Activated CD4-positive, alpha-beta T cell treated with anti-CD3 and anti-CD28 coated beads, Interleukin-2, amount 50 U/mL, for 16 hours (primary cell): ENCODE measurements around the gene ANKS1B.
"Not testable (repeated sequence)": the region's sequence is repeated elsewhere in the genome, so short reads cannot be mapped to it uniquely, and the experiment has no call there.

Experiments used
- DNase-seq: peaks from one replicate; pipeline ENCODE4 v3.0.0-alpha.2; 2020

Gene ANKS1B

GRCh38 chr12:98783420-98783819, 1201.3 kb downstream of the ANKS1B start:
- no peak for DNase-seq

- no peak for DNase-seq
Measured at GRCh38 chr12:98780261-98780660, 1204.5 kb downstream of the ANKS1B start.

- DNase-seq = no peak
Measured at GRCh38 chr12:98772818-98773217, 1211.9 kb downstream of the ANKS1B start.

- no peak for DNase-seq
Measured at GRCh38 chr12:98771811-98772752, 1212.7 kb downstream of the ANKS1B start.

DNA sequence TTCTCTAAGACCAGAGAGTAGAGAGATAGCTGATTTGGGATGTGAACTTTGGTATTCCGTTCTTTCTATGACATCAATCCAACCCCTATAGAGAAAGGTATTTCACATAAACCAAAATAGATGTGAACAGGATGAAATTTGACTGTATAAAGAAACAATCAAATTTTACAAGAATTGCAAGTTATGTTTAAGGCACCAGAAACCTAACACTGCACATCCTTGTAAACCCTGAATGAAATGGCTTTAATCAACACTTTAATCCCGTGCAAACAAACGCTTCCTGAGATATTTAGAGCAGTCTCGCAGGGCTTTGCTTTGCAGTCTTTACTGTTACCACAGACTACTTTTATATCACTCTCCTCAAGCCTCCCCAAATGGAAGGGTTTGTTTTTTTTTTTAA, 1214.5 kb downstream of the ANKS1B start:
- no peak for DNase-seq

GRCh38 chr12:98769068-98769467, 1215.7 kb downstream of the ANKS1B start:
- no peak for DNase-seq

DNA sequence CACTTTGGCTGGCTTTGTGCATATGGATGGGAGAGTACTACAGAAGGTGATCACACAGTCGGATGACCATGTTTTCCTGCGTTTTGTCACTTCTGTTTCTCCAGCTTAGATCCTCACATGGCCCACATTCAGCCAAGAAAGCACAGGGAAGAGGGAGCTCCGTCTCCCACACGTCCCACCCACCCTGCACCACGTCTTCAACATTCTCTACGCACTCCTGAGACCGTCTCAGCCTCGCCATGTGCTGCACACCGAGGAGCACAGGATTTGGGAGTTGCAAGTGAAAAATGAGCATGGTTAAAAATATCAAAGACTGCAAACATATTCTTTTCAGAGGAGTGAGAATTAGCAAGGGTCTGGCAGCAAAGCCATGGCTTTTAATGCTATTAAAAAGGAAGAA, 1217.5 kb downstream of the ANKS1B start:
- DNase-seq = no peak

- DNase-seq = no peak
Measured at GRCh38 chr12:98763656-98764055, 1221.1 kb downstream of the ANKS1B start.

- DNase-seq = no peak
Measured at GRCh38 chr12:98758331-98758730, 1226.4 kb downstream of the ANKS1B start.

DNA sequence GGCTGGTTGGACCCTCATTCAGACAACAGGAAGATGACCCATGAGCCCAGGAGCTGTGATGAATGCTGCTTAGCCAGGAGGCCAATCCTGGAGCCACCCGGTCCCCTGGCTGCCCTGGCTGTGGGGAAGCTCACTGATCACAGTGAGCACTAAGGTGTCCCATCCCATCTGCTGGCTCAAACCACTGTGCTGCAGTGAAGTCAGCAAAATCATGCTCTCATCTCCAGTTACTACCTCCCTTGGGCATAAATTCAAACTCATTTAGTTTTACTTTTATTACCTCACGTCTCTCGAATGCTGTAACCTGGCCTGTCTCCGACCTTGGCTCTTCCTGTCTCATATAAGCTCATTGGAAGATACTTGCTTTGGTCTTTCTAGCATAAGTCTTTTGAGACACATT, 1227.3 kb downstream of the ANKS1B start:
- DNase-seq = no peak

- not testable (repeated sequence) for DNase-seq
Measured at GRCh38 chr12:98755855-98756254, 1228.9 kb downstream of the ANKS1B start.

DNA sequence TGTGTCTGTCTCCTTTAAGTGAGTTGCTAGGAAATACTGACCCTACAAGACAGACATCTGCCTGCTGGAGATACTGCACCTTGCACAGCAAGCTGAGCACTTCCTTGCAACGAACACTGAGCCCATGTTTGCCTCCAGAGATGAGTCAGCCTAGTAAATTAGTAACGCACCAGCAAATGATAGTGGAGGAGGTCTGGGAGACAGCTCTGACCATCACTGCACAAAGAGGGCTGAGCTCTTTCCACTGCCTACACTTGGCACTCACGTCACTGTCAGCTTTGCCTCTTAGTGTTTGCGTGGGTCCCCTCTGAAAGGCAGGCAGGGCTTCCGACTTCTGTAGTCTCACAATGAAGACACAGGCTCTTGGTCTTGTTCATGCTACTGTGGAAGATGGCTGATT, 1230.6 kb downstream of the ANKS1B start:
- DNase-seq = peak; percentile 86

- no peak for DNase-seq
Measured at GRCh38 chr12:98752726-98753125, 1232.0 kb downstream of the ANKS1B start.

DNA sequence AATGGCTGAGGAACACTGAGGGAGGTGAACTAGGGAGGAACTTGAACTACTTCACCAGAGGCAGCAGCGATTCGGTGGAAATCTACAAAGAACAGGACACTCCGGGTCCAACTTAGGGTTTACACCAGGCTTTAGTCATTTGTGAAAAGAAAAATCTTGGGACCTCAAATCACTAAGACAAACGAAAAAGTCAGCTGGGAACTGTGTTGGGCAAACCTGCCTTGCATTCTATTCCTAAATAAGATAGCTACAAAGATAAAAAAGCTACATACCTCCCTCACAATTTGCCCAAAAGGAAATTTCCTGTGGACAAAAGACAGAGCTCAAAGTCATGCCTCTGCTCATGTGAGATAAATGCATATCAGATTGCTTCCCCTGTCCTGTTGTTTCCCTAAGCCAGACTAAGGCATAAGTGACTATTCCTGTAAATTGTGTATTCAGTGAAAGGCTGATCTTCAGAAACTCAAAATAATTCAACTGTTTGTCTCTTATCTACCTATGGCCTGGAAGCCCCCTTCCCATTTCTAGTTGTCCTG, 1233.1 kb downstream of the ANKS1B start:
- no peak for DNase-seq

DNA sequence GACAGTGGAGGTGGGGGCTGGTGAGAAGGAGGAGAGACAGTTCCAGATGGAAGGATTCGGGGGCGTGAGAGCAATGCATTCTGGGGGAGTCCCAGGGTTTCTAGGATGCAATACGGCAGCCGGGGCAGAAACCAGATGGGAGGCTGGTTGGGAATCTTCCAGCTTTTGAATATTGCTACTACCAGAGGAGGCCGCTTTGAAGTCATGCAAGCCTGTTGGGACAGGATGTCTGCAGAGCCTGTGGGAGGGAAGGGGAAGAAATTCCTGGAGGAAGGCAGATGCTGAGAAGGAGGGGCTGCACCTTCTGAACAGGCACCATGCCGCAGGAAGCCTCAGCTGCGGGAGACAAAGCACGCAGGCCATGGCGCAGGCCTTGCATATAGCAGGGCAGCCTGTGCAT, 1234.2 kb downstream of the ANKS1B start:
- DNase-seq = no peak

- DNase-seq = no peak
Measured at GRCh38 chr12:98748463-98748862, 1236.3 kb downstream of the ANKS1B start.

DNA sequence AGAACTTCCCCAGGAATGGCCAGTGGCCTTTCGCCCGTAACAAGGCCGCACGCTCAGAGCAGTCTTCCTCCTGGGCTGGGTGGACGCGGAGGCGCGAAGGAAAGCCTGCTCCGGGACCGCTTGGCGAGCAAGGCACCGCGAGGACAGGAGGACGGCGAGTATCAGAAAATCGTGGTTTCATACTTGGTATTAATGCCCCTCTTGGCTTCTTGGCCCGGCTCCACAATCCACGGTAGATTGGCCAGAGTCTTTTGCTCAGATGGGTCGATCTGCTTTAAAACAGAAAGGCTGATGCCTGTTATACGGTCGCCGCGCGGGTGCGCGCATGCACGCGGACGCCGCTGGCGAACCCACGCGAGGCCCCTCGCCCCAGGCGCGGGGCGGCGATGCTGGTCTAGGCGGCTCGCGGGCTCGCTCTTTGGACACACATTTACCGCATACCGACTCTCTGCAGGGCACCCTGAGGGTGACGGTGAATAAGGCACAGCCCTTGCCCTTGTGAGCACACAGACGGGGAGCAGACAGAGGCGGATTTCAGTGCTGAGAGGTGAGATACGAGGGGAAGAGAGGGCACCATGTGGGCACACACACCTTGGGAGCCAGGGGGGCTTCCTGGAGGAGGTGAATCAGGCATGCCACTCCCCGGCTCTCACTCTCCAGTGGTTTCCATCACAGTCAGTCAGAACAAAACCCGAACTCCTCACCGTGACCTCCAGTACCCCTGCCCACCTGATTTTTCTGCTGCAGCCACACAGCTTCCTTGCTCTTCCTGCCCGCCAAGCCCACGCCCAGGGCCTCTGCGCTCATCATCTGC, 1239.0 kb downstream of the ANKS1B start:
- DNase-seq = peak; percentile 45

- DNase-seq = no peak
Measured at GRCh38 chr12:98744680-98745079, 1240.1 kb downstream of the ANKS1B start.

GRCh38 chr12:98743362-98743953, 1241.3 kb downstream of the ANKS1B start:
- peak; percentile 67 for DNase-seq

GRCh38 chr12:98741556-98742265, 1243.0 kb downstream of the ANKS1B start:
- DNase-seq = peak; percentile 60

DNA sequence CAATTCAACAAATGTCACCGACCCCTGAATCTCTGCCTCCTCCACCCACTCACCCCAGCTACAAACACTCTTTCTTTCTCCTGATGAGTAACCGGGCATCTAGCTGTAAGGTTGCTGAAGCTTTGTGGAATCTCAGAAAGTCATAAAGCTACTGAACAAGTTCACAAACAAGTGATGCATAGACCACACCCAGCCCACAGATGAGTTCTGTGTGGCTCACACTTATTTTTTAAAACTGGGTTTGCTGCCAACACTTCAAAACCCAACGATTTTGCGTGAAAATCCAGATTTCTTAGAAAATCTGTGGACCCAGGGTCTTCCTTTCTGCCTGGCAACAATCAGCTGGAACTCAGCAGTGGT, 1243.6 kb downstream of the ANKS1B start:
- DNase-seq = peak; percentile 81

- DNase-seq = no peak
Measured at GRCh38 chr12:98740751-98741150, 1244.0 kb downstream of the ANKS1B start.

- DNase-seq = no peak
Measured at GRCh38 chr12:98738539-98738938, 1246.2 kb downstream of the ANKS1B start.
